Measurements from ENCODE around the gene SNAP47. TPM values are rescaled to one million over a fixed set of nuclear protein-coding genes. Genes with fewer than 3 reads are reported as not detected.
A peak's percentile ranks its signal among the peaks of the same experiment; 100 is the strongest.

SNAP47 gene
- total and polyA plus RNA-seq, 5 donors from 2014 or later = 26.3 to 60.1 (median 50.4) TPM

DNA sequence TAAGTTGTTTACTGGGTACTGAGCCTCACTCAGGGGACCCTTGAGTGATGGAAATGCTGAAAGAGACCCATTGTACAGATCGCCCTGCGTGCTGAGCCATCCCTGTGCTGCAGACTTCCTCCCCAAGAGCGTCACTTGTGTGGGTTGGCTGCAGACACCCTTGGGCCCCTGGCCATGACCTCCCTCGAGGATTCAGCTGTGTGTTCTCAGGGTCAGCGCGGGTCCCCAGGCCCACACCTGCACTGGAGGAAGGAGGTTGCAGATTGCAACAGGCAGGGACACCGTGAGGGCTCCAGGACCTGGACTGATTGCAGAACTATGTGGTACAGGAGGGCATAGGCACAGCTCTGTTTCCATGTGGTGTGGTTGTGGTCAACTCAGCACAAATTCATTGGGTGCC lies 4.4 kb downstream of the SNAP47 start:
- no peak overlapping the region for H3K27ac ChIP-seq (ENCODE audit: insufficient read depth, low read length, poor library complexity, severe bottlenecking)
- peaks cover 20% of the 10 kb centered on the region for H3K4me1 ChIP-seq (ENCODE audit: control insufficient read depth, insufficient read depth, low read length, poor library complexity, severe bottlenecking)
- no peaks in the 10 kb centered on the region for H3K27me3 ChIP-seq (ENCODE audit: control insufficient read depth, insufficient read depth, low read length)
- H3K4me1 Mint-ChIP-seq = peaks cover 0 to 69% (median 30%) of the 10 kb centered on the region in 4 donors
- no peaks in the 10 kb centered on the region for H3K36me3 Mint-ChIP-seq
- ATAC-seq (ENCODE audit: low read depth in 2 of 2) (no peak), DNase-seq (no peak)
- H3K9me3 ChIP-seq (ENCODE audit: control insufficient read depth in 2 of 2, low read length in 2 of 2) = no peaks in the 10 kb centered on the region
- no peaks in the 10 kb centered on the region for H3K9me3 Mint-ChIP-seq
- H3K4me3 Mint-ChIP-seq = peak overlapping the region in 1 of 4 donors; percentile 83
- H3K4me3 ChIP-seq (ENCODE audit: low read depth, low read length) = no peak overlapping the region
- H3K36me3 ChIP-seq (ENCODE audit: control insufficient read depth, insufficient read depth, low read length) = no peaks in the 10 kb centered on the region
- no peaks in the 10 kb centered on the region for H3K27me3 Mint-ChIP-seq
- H3K27ac Mint-ChIP-seq = no peak overlapping the region

DNA sequence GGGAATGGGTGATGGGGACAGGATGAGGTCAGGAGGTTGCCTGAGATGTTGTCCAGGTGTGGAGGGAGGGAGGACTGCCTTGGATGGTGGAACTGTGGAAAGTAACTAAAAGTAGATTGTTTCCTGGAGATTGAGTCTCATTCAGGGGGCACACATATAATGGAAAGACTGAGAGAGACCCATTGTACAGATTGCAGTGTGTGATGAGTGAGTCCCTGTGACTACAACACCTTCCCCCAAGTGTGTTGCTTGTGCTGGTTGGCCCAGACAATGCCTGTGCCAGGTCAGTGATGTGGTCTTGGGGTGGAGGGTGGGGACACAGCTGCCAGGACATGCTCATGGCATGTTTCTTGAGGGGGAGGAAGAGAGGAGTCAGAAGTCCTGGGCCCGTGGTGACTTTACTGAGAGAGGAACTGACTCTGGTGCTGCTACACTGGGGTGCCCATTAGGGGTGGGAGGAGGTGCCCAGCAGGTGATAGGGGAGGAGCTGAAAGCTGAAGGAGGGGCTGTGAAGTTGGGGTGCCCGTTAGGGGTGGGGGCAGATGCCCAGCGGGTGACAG lies 5.2 kb downstream of the SNAP47 start:
- Histone ChIP-seq H3K9me3 (ENCODE audit: control insufficient read depth in 2 of 2, low read length in 2 of 2) (no peaks in the 10 kb centered on the region), H3K27ac (ENCODE audit: insufficient read depth, low read length, poor library complexity, severe bottlenecking) (no peak overlapping the region), H3K27me3 (ENCODE audit: control insufficient read depth, insufficient read depth, low read length) (no peaks in the 10 kb centered on the region), H3K36me3 (ENCODE audit: control insufficient read depth, insufficient read depth, low read length) (no peaks in the 10 kb centered on the region), H3K4me3 (ENCODE audit: low read depth, low read length) (no peak overlapping the region), H3K4me1 (ENCODE audit: control insufficient read depth, insufficient read depth, low read length, poor library complexity, severe bottlenecking) (peaks cover 21% of the 10 kb centered on the region)
- Mint-ChIP-seq H3K4me1 (peaks cover 3 to 77% (median 36%) of the 10 kb centered on the region in 4 donors), H3K27me3 (no peaks in the 10 kb centered on the region), H3K9me3 (no peaks in the 10 kb centered on the region), H3K4me3 (peak overlapping the region in 3 of 4 donors; percentile 19 to 43 (median 21)), H3K36me3 (no peaks in the 10 kb centered on the region), H3K27ac (peak overlapping the region in 2 of 3 donors; percentile 32 to 49)
- ATAC-seq (ENCODE audit: low read depth in 2 of 2) (no peak), DNase-seq (no peak)

DNA sequence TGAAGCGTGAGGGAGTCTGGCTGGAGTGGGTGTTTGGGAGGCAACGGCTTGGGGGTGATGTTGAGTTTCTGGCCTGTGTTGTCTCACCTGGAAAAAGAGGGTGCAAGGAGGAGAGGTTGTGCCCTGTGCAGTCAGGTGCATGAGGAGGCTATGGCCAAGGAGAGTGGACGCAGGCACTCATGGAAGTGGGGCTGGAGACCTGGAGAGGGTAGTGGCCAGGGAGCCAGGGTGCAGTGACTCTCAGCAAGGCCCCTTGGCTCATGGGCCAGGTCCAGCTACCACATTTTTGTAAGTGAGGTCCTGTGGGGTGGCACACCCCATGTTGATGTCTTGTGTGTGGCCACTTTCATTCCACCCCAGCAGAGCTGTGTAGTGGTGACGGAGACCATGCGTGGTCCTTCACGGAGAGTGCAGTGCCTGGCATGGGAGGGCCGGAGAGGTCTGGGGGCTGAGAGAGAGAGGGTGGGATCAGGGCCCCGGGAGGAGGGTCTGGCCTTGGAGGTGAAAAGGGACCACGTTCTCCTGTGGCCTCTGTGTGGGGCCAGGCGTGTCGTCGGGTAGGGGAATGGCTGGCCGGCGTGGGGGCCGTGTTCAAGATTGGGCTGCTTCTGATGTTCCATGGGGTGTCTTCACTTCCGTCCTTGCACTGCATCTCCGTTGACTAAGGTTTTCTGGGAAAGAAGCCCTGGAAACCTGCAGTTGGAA lies 6.1 kb downstream of the SNAP47 start:
- no peaks in the 10 kb centered on the region for H3K36me3 ChIP-seq (ENCODE audit: control insufficient read depth, insufficient read depth, low read length)
- Mint-ChIP-seq H3K36me3 (no peaks in the 10 kb centered on the region), H3K9me3 (no peaks in the 10 kb centered on the region), H3K4me3 (peak overlapping the region in 3 of 4 donors; percentile 30 to 44 (median 33)), H3K27me3 (no peaks in the 10 kb centered on the region), H3K27ac (peak overlapping the region in 1 of 3 donors; percentile 48), H3K4me1 (peaks cover 3 to 76% (median 36%) of the 10 kb centered on the region in 4 donors)
- no peaks in the 10 kb centered on the region for H3K27me3 ChIP-seq (ENCODE audit: control insufficient read depth, insufficient read depth, low read length)
- no peaks in the 10 kb centered on the region for H3K9me3 ChIP-seq (ENCODE audit: control insufficient read depth in 2 of 2, low read length in 2 of 2)
- no peak overlapping the region for H3K4me3 ChIP-seq (ENCODE audit: low read depth, low read length)
- ATAC-seq (ENCODE audit: low read depth in 2 of 2) = no peak
- H3K27ac ChIP-seq (ENCODE audit: insufficient read depth, low read length, poor library complexity, severe bottlenecking) = no peak overlapping the region
- DNase-seq = no peak
- H3K4me1 ChIP-seq (ENCODE audit: control insufficient read depth, insufficient read depth, low read length, poor library complexity, severe bottlenecking) = peaks cover 12% of the 10 kb centered on the region

- DNase-seq = no peak
- H3K9me3 ChIP-seq (ENCODE audit: control insufficient read depth in 2 of 2, low read length in 2 of 2) = no peaks in the 10 kb centered on the region
- Mint-ChIP-seq H3K27me3 (no peaks in the 10 kb centered on the region), H3K4me1 (peaks cover 3 to 65% (median 33%) of the 10 kb centered on the region in 4 donors), H3K9me3 (no peaks in the 10 kb centered on the region), H3K27ac (no peak overlapping the region), H3K4me3 (peak overlapping the region in 1 of 4 donors; percentile 10), H3K36me3 (no peaks in the 10 kb centered on the region)
- no peak overlapping the region for H3K4me3 ChIP-seq (ENCODE audit: low read depth, low read length)
- H3K27ac ChIP-seq (ENCODE audit: insufficient read depth, low read length, poor library complexity, severe bottlenecking) = no peak overlapping the region
- H3K27me3 ChIP-seq (ENCODE audit: control insufficient read depth, insufficient read depth, low read length) = no peaks in the 10 kb centered on the region
- H3K36me3 ChIP-seq (ENCODE audit: control insufficient read depth, insufficient read depth, low read length) = peaks cover 5% of the 10 kb centered on the region
- ATAC-seq (ENCODE audit: low read depth in 2 of 2) = no peak
- H3K4me1 ChIP-seq (ENCODE audit: control insufficient read depth, insufficient read depth, low read length, poor library complexity, severe bottlenecking) = peaks cover 18% of the 10 kb centered on the region
These were observed 7.8 kb downstream of the SNAP47 start for GRCh38 chr1:227742738-227743715.

DNA sequence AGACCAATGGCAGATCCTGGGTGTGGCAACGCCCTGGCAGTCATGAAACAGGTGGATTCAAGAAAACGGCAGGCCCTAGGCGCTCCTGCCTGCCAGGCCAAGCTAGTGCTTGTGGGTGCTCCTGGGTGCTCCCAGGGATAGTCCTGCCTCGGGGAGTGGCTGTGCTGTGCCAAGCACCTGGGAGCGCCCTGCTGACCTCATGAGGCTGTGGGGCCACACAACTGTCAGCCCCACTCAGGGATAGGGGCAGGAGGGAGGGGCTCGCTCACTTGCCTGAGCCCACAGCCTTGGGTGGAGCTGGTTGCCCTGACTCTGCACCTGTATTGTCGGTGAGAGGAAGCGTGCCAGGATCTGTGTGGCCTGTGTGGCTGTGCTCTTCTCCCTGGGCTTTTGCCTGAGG lies 9.4 kb downstream of the SNAP47 start:
- peak overlapping the region in 1 of 3 donors; percentile 91 for H3K27ac Mint-ChIP-seq
- Histone ChIP-seq H3K27me3 (ENCODE audit: control insufficient read depth, insufficient read depth, low read length) (no peaks in the 10 kb centered on the region), H3K4me3 (ENCODE audit: low read depth, low read length) (no peak overlapping the region), H3K27ac (ENCODE audit: insufficient read depth, low read length, poor library complexity, severe bottlenecking) (no peak overlapping the region), H3K36me3 (ENCODE audit: control insufficient read depth, insufficient read depth, low read length) (peaks cover 17% of the 10 kb centered on the region), H3K4me1 (ENCODE audit: control insufficient read depth, insufficient read depth, low read length, poor library complexity, severe bottlenecking) (peaks cover 26% of the 10 kb centered on the region), H3K9me3 (ENCODE audit: control insufficient read depth in 2 of 2, low read length in 2 of 2) (no peaks in the 10 kb centered on the region)
- DNase-seq (peak in 1 of 3 donors; percentile 35), ATAC-seq (ENCODE audit: low read depth in 2 of 2) (no peak)
- H3K4me3 Mint-ChIP-seq = no peak overlapping the region
- H3K36me3 Mint-ChIP-seq = peaks cover 9% of the 10 kb centered on the region
- no peaks in the 10 kb centered on the region for H3K27me3 Mint-ChIP-seq
- peaks cover 17 to 67% (median 38%) of the 10 kb centered on the region in 4 donors for H3K4me1 Mint-ChIP-seq
- H3K9me3 Mint-ChIP-seq = no peaks in the 10 kb centered on the region

DNA sequence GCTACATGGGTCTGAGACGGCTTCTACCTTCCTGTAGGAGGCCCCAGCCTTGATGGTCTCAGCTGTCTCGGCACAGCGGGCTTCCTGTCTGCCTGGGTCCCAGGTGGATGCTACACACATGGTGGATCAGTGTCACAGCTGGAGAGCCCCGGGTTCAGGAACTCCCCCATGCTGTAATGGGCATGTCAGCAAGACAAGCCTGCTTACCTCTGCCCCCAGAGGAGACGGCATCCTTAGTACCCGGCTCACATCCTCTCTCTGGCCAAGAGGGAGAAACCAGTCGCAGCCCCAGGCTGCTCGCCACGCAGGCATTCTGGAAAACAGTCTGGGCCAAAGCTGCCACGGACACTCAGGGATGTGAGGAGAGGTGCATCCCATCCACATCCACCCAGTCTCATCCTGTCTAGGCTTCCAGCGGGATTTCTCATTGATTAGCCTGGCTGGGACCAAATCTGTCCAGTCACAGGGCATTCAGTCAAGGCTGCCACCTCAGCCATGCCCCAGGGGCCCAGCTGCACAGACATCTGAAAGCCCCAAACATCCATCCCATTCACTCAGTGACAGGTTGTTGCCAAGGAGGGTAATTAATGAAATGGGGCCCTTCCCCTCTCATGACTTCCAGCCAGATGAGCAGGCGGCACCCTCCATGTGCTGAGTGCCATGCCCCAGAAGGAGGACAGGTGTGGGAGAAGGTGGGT lies 10.5 kb downstream of the SNAP47 start:
- Histone ChIP-seq H3K9me3 (ENCODE audit: control insufficient read depth in 2 of 2, low read length in 2 of 2) (no peaks in the 10 kb centered on the region), H3K27me3 (ENCODE audit: control insufficient read depth, insufficient read depth, low read length) (no peaks in the 10 kb centered on the region), H3K4me1 (ENCODE audit: control insufficient read depth, insufficient read depth, low read length, poor library complexity, severe bottlenecking) (peaks cover 26% of the 10 kb centered on the region), H3K4me3 (ENCODE audit: low read depth, low read length) (no peak overlapping the region), H3K36me3 (ENCODE audit: control insufficient read depth, insufficient read depth, low read length) (peaks cover 24% of the 10 kb centered on the region), H3K27ac (ENCODE audit: insufficient read depth, low read length, poor library complexity, severe bottlenecking) (no peak overlapping the region)
- DNase-seq (no peak), ATAC-seq (ENCODE audit: low read depth in 2 of 2) (no peak)
- Mint-ChIP-seq H3K27me3 (no peaks in the 10 kb centered on the region), H3K9me3 (no peaks in the 10 kb centered on the region), H3K4me3 (no peak overlapping the region), H3K36me3 (peaks cover 10% of the 10 kb centered on the region), H3K4me1 (peaks cover 18 to 61% (median 31%) of the 10 kb centered on the region in 4 donors), H3K27ac (peak overlapping the region in 2 of 3 donors; percentile 20 to 47)

DNA sequence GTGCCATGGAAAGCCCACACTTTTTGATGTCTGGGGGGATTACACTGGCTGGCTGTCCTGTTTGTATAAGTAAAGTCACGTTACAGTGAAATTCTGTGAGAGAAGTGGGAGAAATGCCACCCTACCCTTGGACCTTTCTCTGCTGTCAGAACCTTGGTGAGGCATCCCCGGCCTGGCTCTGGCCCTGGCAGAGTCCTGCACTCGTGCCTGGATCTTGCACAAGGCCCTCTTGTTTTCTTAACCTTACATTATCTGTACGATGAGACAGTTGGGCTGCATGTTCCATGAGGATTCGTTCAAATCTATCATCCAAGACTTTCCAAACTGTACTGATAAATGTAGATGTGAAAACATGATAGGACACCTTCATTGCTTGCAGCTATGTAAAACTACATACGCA lies 11.4 kb downstream of the SNAP47 start:
- Mint-ChIP-seq H3K36me3 (peaks cover 13% of the 10 kb centered on the region), H3K4me1 (peaks cover 18 to 54% (median 25%) of the 10 kb centered on the region in 4 donors), H3K27ac (no peak overlapping the region), H3K27me3 (no peaks in the 10 kb centered on the region), H3K9me3 (no peaks in the 10 kb centered on the region), H3K4me3 (peak overlapping the region in 2 of 4 donors; percentile 11 to 35)
- no peak for ATAC-seq (ENCODE audit: low read depth in 2 of 2)
- no peak for DNase-seq
- peaks cover 22% of the 10 kb centered on the region for H3K4me1 ChIP-seq (ENCODE audit: control insufficient read depth, insufficient read depth, low read length, poor library complexity, severe bottlenecking)
- no peaks in the 10 kb centered on the region for H3K27me3 ChIP-seq (ENCODE audit: control insufficient read depth, insufficient read depth, low read length)
- peaks cover 24% of the 10 kb centered on the region for H3K36me3 ChIP-seq (ENCODE audit: control insufficient read depth, insufficient read depth, low read length)
- no peaks in the 10 kb centered on the region for H3K9me3 ChIP-seq (ENCODE audit: control insufficient read depth in 2 of 2, low read length in 2 of 2)
- H3K27ac ChIP-seq (ENCODE audit: insufficient read depth, low read length, poor library complexity, severe bottlenecking) = no peak overlapping the region
- H3K4me3 ChIP-seq (ENCODE audit: low read depth, low read length) = no peak overlapping the region
